GM18951 (cell line): ENCODE data around the gene MET.

ENCODE experiments used
- POLR2A ChIP-seq: IDR thresholded peaks from 4 replicates; pipeline ENCODE4 v1.6.1; 2011; ENCODE audit warnings: mild to moderate bottlenecking; ENCODE audit not compliant: insufficient read length, insufficient read depth; ENCODE audit errors: extremely low read depth
- in situ Hi-C: fragments of 300-500 bp; cut with MboI; formaldehyde crosslinking; loops from one replicate; pipeline ENCODE4 v1.12.0; 2022; ENCODE audit warnings: low sequenced_read_pairs, mixed read lengths, inconsistent platforms; ENCODE audit not compliant: unreplicated experiment

The MET gene

DNA sequence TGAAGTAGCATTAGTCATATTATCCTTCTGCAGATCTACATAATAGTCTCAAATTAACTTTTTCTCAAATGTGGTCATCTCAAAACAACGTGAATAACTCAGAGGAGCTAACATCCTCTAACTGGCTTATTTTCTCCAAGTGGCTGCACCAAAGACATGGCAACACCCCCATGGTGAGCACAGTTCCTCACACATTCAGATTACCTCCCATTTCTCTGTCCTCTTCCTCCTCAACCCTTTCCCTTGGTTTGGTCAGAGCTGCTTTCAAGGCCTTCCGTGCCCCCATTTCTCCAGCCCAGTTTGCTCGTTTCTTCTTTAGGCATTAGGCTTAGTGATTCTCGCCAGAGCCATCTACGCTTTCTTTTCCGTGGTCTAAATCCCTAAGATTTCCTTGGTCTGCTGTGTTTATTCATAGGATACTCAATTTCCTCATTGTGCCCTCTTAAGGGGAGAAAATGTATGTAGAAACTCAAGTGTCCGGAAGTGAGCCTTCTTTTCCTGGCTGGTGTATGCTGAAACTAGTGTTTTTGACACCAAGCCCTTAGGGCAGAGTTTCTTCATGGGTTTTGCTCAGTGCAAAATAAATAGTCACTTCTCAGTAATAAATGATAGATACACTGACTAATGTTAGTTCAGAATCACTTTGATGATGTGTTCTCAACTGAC, 2.6 kb downstream of the MET start:
- TF ChIP-seq POLR2A, result no peak
- in situ Hi-C loops, result no loop called here

DNA sequence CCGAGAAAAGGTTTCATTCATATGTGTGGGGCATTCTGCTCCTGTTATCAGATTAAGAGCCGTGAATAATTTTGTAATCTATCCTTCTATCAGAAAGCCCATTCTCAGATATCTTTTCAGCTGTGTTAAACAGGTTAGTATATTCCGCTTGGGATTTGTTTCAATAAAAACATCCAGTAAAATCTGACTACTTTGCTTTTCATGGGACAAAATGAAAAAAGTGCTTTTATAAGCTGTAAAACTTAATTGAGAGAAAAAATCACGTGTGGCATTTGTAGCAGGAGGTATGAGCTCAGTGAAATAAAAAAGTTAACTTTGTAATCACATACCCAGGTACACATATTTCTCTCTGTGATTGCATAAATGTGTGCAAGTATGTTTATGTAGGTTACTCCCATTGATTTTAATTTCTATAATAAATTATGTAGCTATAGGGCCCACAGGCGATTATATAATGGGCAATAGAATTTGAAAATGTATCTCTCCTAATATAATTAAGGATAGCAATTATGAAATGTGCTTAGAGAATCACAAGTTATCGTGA, 3.9 kb downstream of the MET start:
- in situ Hi-C loops, result no loop called here
- no peak for TF ChIP-seq POLR2A

DNA sequence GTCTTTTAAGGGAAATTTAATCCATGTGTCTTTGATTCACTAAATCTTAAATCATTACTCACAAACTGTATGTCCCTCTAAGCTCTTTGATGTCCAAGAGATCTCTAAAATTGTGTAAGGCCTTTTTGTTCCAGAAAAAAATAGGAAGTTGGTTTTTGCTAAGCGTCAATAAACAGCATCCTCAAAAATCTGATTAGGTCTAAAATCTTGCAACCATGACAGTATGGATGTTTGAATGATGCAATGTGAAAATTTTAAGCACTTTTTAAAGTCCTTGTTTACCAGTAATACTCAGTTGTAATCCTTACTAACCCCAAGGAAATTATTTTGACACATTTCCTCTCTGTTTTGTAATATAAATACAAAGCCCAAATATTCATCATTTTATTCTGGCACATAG, 6.8 kb downstream of the MET start:
- TF ChIP-seq POLR2A, result no peak

DNA sequence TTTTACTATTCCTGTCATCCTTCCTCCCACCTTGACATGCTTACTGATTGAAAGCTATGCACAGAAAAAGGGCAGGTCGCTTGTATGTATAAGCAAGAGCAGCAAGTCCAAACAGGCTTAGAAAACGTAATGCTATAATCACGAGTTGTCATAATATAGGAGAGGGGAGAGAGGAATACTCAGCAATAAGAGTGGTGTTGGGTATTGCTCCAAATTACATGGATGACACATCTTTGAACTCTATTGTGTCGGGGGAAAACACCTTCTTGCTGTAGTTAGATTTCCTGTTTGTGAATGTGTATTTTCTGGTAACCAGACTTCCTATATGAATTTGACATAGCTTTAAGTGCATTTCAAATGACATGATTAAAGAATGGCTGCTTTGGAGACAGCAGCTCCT, 7.5 kb downstream of the MET start:
- in situ Hi-C loops, result no loop called here
- no peak for TF ChIP-seq POLR2A

More for the DNA sequence above, 6.8 kb downstream of the MET start:
- in situ Hi-C loops, result no loop called here

DNA sequence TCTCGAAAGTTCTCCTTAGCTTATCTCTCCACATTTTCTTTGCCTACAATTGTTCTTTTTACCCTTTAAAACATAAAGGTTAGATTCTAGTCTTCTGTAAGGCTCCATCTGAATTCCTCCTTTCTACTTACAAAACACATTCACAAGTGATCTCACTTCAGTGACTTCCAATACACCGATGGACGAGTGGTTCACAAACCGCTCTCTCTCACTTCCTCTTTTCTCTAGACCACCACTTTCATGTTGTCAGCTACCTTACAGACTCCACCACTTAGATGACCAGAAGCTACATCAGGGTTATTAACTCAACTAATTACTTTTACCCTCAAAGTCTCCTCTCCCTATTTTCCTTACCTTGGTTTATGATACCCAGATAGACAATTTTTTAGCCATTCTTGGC, 11.8 kb downstream of the MET start:
- no peak for TF ChIP-seq POLR2A
- in situ Hi-C loops, result no loop called here

DNA sequence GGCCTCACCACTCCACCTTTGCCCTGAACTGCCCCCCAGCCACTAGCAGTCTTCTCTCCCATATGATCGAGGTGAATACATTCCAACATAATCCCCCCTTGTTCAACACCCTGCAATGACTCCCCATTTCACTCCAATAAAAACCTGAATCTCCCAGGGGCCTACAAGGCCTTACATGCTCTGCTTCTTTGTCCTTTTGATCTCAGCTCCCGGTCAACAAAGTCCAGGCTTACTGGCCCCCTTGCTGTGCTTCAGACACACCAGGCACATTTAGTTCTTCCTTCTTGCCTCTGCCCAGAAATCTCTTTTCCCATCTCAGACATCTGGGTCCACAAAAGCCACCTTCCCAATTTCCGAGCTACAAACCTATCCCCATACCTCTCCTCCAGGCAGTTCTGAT, 14.0 kb downstream of the MET start:
- TF ChIP-seq POLR2A, result no peak
- in situ Hi-C loops, result no loop called here

DNA sequence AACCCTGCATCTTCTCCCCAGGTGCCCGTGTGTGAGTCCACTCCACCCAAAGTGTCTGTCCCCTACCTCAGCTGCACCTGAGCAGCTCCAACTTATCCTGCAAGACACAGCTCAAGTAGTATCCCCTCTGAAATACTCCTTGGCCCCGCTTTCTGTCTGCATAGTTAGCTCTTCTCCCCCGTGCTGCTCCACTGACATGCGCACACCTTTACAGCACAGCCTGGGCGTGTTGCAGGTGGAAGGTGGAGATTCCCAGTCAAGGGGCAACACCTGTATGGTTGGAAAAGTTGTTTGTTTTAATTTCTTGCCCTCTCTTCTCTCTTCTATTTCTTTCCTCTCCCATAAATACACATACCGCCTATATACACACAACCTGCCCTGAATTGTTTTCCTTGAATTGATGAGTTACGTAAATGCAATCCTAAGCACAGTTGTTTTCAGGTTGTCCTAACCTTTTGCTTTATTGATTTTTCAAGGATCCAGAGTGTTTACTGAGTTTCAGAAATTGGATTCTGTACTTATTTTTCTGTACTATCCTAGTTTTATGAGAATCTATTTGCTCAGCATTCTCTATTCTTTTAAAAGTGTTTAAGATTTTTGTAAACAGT, 14.9 kb downstream of the MET start:
- no peak for TF ChIP-seq POLR2A
- in situ Hi-C loops, result no loop called here

DNA sequence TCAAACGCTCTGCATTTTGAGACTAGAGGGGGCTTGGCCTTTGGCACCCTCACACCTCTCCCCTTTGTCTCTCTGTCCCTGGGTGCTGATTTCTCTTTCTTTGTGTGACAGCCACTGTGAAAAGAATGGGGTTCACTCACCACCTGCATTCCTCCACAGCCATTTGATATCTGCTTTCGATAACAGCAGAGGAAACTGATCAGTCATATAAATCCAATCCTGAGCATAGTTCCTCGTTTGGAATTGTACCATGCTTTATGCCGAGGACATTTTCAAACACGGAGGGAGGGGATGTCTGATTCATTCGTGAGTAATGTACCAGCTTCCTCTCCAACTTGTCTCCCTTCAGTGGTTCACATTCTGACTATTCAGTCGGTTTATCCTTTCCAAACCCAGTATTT, 15.8 kb downstream of the MET start:
- no peak for TF ChIP-seq POLR2A
- in situ Hi-C loops, result no loop called here

DNA sequence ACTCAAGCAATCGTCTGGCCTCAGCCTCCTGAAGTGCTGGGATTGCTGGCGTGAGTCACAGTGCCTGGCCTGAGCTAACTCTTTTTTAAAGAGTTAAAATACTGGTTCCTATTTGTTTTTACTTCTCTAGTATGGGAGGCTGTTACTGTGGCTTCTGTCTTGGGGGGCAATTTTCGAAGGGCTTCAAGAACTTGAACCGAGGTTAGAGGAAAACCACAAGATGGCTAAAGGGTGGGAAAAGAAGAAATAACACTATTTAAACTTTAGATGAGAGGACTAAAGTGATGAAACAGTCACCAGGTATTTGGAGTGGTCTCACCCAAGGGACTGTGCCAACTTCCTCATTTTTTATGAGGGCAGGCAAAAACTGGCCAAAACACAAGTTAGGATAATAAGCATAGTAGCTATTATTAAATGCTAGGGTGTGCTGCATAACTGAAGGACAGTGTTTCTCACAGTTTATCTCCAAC, 17.8 kb downstream of the MET start:
- TF ChIP-seq POLR2A, result no peak
- in situ Hi-C loops, result no loop called here

DNA sequence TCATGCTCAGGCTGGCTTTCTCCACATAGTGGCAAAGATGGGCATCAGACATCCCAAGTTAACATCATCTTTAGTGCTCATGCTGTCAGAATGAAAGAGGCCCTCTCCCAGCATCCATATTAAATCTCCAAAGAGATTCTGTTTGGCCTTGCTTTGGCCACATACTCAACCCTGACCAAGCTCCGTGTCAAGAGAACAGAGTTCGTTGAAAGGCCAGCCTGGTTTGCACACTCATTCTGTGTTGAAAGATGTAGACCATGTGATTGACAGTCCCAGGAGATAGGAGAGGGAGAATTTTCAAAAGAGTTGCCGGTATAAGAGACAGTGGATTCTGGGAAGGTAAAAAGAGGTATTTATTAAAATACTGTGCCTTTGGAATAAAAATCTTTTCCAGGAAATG, 19.7 kb downstream of the MET start:
- no peak for TF ChIP-seq POLR2A
- in situ Hi-C loops, result no loop called here

DNA sequence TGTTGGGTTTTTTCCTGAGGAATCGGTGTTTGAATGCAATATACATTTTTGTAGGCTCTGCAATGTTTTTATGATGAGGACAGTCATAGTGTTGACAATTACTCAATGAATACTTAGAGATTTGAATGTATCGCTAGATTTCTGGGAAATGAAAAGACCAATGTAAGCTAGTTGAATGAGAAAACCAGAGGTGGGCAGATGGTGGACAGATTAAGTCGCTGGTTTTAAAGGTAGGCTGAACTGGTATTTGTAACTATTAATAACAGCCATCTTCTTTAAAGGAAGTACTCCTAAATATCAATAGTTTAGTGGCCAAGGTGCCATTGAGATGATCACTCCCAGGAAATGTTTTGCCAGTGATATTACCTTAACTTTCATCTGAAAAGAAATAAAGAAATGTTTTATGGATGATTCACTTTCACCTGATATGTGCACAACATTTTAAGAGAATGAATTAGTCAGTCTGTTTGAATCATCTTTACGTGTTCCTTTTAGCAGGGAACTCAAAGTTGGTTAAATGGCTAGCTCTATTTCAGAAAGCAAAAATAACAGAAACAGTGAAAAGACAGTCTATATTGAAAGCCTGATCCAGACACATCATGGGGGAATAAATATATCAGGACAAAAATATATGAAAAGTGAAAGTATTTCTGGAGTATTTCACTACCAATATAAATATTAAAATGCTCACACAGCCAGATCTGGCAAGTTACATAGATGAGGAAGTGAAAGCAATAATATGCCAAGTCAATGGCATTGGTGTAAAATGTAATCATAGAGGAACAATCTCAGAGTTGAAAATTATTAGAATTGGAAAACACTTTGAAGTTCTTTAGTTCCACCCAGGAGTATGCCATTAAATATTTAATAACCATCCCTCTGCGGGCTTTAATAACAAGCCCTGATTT, 20.7 kb downstream of the MET start:
- TF ChIP-seq POLR2A, result no peak
- in situ Hi-C loops, result no loop called here

DNA sequence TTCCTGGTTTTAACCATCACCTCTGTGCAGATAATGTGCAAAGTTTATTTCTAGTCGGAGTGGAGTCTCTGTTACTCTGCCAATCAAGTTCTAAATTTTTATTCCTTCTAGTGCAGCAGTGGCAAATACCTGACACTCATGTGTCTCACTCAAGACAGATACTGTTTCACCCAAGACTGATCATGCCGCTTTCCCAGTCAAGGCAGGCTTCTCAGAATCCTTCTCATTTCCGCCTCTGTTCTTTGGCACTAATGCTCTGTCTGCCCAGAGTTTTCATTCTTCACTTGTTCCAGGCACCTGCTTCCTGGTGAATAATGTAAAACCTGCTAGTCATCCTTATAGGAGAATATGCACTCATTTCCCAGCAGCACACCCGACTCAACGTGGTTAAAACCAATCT, 24.7 kb downstream of the MET start:
- TF ChIP-seq POLR2A, result no peak
- in situ Hi-C loops, result no loop called here

DNA sequence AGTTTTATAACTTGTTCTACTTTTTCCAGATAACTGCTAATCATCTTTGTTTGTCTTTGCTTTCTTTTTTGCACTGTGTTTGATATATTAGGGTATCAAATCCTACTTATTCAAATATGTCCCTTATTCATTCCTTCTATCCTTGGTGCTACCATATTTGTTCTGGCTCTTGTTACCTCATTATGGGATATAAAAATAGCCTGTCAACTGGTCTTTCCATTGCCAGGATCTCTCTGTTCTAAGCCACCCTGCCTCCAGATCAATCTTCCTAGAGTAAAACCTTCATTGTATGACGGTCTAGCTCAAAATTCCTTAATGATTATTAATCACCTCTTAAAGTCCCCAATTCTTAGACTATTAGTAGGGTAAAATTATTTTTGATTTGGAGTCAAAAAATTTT, 25.2 kb downstream of the MET start:
- TF ChIP-seq POLR2A, result no peak
- in situ Hi-C loops, result no loop called here

DNA sequence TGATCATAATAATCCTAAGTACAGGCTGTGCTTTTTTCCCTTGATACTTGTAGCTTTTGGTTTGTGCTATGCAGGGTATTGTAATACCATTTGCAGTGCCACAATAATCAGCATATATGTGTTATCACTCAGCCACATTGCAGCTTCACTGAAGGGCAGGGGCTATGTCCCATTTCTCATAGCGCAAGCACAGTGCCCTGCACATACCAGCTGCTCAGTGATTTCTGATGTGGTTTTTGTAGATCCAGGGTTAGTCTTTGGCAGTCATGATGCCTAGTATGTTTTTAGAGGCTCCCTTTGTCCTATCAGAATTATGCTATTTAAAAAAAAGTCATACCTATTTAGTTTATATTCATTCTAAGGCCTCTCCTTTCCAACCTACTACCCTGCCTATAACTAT, 25.8 kb downstream of the MET start:
- no peak for TF ChIP-seq POLR2A
- in situ Hi-C loops, result no loop called here

DNA sequence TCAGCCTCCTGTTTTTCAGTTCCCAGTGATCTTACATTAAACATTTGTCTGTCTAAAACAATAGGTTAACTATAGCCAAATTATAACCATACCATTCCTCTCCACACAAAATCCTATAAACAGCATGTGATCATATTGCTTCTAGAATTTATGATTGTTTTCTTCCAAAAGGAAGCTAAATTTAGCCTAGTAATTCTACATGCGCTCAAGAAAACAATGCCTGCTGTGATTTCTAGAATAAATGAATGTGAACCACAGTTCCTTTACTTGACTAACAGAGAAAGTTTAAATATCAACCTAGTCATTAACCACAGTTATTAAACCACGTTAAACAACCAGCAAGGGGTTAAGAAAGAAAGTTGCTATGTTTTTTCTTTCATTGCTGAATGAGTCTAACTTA, 26.4 kb downstream of the MET start:
- in situ Hi-C loops, result no loop called here
- no peak for TF ChIP-seq POLR2A
